GM21390 (cell line): ENCODE data around the gene HSPA1A.

ENCODE experiments used
- ATAC-seq: cut with Tn5 transposase; IDR thresholded peaks from one replicate; pipeline ENCODE4 v1.9.1; 2021; ENCODE audit not compliant: unreplicated experiment

The HSPA1A gene

GRCh38 chr6:31815025-31815838 is at the start of gene HSPA1A, which contains the start of gene HSPA1L:
HSPA1A (plus strand) TSS chr6:31815543; CDS start chr6:31815757, 214 bp downstream.
HSPA1L (minus strand) TSS chr6:31815283; CDS start chr6:31811972, 3,311 bp downstream.
- peak; percentile 34 for ATAC-seq

GRCh38 chr6:31765559-31765909 is 49.8 kb upstream of the HSPA1A start:
- ATAC-seq, result no peak

GRCh38 chr6:31765910-31766794 is 49.2 kb upstream of the HSPA1A start:
- ATAC-seq, result no peak

- ATAC-seq, result no peak
Measured at GRCh38 chr6:31767096-31767645, 48.2 kb upstream of the HSPA1A start.

- no peak for ATAC-seq
Measured at GRCh38 chr6:31768363-31769257, 46.7 kb upstream of the HSPA1A start.

- no peak for ATAC-seq
Measured at GRCh38 chr6:31769684-31770371, 45.5 kb upstream of the HSPA1A start.

GRCh38 chr6:31770860-31771259 is 44.5 kb upstream of the HSPA1A start:
- ATAC-seq, result no peak

GRCh38 chr6:31771992-31772358 is 43.4 kb upstream of the HSPA1A start:
- no peak for ATAC-seq

GRCh38 chr6:31775184-31775583 is 40.2 kb upstream of the HSPA1A start:
- ATAC-seq, result no peak

- ATAC-seq, result no peak
Measured at GRCh38 chr6:31775633-31776484, 39.5 kb upstream of the HSPA1A start.

GRCh38 chr6:31776485-31776988 is 38.8 kb upstream of the HSPA1A start:
- ATAC-seq, result no peak

GRCh38 chr6:31776989-31777666 is 38.2 kb upstream of the HSPA1A start, which contains the start of gene VWA7:
VWA7 (minus strand) TSS chr6:31777328; CDS start chr6:31776779, 549 bp downstream.
- ATAC-seq, result no peak

- ATAC-seq, result no peak
Measured at GRCh38 chr6:31777667-31778050, 37.7 kb upstream of the HSPA1A start.

- no peak for ATAC-seq
Measured at GRCh38 chr6:31778193-31778592, 37.1 kb upstream of the HSPA1A start.

- no peak for ATAC-seq
Measured at GRCh38 chr6:31778999-31779885, 36.1 kb upstream of the HSPA1A start.

- no peak for ATAC-seq
Measured at GRCh38 chr6:31779908-31780307, 35.4 kb upstream of the HSPA1A start.

GRCh38 chr6:31780507-31781243 is 34.7 kb upstream of the HSPA1A start:
- ATAC-seq, result no peak
